GM21528 (cell line): ENCODE measurements around the gene KRT84.

Experiments
- ATAC-seq: cut with Tn5 transposase; IDR thresholded peaks from one replicate; pipeline ENCODE4 v1.9.1; 2021; ENCODE audit warnings: mild to moderate bottlenecking, moderate library complexity; ENCODE audit not compliant: unreplicated experiment, low FRiP score

The KRT84 gene, protein sequence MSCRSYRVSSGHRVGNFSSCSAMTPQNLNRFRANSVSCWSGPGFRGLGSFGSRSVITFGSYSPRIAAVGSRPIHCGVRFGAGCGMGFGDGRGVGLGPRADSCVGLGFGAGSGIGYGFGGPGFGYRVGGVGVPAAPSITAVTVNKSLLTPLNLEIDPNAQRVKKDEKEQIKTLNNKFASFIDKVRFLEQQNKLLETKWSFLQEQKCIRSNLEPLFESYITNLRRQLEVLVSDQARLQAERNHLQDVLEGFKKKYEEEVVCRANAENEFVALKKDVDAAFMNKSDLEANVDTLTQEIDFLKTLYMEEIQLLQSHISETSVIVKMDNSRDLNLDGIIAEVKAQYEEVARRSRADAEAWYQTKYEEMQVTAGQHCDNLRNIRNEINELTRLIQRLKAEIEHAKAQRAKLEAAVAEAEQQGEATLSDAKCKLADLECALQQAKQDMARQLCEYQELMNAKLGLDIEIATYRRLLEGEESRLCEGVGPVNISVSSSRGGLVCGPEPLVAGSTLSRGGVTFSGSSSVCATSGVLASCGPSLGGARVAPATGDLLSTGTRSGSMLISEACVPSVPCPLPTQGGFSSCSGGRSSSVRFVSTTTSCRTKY

DNA sequence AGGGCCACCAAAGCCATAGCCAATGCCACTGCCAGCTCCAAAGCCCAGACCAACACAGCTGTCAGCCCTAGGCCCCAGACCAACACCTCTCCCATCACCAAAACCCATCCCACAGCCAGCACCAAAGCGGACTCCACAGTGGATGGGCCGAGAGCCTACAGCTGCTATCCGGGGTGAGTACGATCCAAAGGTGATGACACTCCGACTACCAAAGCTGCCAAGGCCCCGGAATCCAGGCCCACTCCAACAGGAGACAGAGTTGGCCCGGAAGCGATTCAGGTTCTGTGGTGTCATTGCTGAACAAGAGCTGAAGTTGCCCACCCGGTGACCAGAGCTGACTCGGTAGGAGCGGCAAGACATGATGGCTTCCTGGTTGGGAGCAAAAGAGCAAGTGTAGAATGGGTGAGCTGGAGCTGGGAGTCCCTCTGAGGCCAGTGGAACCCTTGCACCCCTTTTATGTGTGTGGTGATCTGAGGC lies at the start of gene KRT84:
Gene KRT84 (minus strand): TSS at position 427 of the 477 bp plus-strand sequence. CDS start 67 bp downstream, at position 360.
- no peak for ATAC-seq

DNA sequence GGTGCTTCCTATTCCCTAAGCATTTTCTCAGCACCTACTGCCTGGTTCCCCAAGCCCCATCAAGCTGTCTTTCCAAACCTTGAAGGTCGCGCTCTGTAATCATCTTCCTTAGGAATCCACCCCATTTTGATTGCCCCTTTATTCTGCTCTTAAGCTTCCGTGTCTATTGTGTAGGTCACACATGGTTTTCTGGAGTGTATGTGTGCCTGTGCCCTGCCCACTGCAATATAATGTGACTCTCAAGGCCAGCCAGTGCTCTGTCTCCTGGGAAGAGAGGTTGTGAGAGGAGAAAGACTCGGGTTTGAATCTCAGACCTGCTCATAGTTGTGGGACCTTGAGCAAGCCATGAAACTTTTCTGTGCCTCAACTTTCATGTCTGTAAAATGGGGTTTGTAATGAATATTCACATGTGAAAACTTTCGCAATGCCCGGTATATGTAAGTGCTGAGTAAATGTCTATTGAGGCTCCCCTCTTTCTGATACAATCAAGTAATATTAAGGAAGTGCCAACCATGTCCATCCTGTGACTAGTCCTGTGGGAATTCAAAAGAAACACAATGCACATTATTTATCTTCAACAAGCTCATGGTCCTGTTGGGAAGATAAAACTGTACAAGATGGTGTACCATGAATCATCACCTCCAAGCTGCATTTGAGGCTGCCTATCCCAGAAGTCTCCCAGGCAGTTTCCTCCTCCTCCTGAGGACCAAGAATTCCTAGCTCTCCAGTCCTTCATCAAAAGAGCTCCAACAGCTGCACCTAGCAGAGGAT lies 49.5 kb upstream of the KRT84 start:
- no peak for ATAC-seq

DNA sequence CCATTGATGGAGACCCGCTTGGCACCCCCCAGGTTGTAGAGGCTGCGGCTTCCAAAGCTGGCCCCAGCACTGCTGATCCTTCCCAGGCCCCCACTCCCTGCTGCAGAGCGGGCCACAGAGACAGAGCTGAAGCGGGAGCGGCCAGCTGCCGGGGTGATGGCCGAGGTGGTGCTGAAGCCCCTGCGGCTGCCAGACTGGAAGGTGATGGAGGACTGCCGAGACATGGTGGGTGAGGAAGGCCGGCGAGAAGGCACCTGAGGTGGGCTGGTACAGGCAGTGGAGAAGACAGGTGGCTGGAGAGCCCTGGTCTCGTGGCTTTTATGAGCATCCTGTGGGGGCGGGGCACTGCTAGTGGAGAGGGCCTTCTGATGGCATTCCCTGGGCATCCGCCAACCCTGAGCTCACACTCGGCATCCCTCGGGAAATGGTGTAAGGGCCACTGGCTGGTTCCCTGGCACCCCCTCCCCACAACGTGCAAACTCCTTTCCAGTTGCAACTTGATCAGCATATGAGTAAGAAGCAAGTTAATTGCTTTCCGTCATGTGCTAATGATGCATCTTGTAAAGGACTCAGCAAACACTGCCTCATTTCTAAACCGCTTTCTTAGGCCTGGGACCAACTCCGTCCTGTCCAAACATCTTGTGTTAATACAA lies 48.8 kb upstream of the KRT84 start, which contains the start of gene KRT75:
Gene KRT75 (minus strand): TSS at position 291 of the 653 bp plus-strand sequence. CDS start 67 bp downstream, at position 224.
- no peak for ATAC-seq

GRCh38 chr12:52433501-52434080 lies 48.1 kb upstream of the KRT84 start:
- no peak for ATAC-seq

- ATAC-seq, result no peak
Measured at GRCh38 chr12:52432559-52433207, 47.2 kb upstream of the KRT84 start.

DNA sequence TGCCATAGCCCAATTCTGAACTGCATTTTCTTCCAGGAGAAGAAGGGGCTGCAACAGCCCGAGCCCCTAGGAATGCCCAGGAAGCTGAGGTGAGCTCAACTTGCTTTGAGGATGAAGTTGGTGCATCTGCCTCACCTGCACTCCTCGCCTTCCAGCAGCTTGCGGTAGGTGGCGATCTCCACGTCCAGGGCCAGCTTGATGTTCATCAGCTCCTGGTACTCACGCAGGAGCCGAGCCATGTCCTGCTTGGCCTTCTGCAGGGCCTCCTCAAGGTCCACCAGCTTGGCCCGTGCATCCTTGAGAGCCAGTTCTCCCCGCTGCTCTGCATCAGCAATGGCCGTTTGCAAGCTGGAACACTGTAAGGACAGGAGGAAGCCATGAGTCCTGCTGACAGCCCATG lies 42.7 kb upstream of the KRT84 start:
- ATAC-seq, result no peak

DNA sequence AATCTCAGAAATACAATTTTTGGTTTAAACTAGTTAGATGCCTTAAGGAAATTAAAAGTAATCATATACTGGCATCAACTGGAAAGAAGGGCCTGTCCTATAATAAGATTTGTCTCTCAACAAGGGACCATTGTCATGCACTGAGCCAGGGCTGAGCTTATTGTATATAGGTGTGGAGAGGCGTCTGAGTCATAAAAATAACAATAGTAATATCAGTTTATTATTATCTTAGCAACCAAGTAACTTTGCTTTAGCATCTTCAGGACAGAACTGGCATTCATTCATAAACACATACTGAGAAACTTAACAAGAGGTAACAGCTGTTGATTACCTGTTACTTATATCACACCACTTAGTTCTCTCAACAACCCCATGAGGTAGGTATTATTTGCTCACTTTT lies 41.6 kb upstream of the KRT84 start:
- no peak for ATAC-seq

- ATAC-seq, result no peak
Measured at GRCh38 chr12:52426034-52426433, 40.6 kb upstream of the KRT84 start.

- no peak for ATAC-seq
Measured at GRCh38 chr12:52425466-52425865, 40.0 kb upstream of the KRT84 start.

DNA sequence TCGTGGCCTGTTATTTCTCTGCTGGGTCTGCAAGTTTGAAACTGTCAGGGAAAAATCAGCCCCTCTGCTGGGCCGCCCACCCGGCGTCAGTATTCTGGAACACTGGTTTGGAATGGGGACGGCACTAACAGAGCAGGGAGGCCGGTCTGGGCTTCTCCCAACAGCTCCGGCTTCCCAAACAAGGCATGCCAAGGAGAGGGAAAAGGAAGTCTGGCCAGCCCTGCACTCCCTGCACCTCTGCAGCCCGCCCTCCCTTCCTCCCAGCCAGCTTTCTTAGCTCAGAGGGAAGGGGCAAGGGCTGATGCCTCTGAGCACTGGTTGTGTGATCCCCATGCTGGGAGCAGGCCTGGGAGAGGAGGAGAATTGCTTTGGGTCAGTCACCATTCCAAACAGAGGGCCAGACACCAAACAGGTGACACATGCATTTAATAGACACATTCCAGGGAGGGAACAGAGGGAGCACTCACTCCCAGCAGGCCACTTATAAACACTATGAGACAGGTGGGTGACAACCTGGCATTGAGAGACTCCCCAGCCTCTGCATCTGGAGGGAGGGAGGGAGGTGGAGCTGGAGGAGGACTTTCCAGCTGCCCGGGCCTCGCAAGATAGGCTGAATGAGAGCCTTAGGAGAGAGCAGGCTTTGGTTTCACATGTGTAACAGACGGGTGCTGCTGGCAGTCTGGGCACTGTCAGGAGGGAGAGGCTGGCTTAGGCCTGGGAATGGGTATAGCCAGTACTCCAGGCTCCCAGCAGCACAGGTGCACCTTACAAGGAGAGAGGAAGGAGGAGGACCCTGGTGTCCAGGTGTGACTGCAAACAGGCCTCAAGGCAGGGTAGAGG lies 38.4 kb upstream of the KRT84 start:
- no peak for ATAC-seq

DNA sequence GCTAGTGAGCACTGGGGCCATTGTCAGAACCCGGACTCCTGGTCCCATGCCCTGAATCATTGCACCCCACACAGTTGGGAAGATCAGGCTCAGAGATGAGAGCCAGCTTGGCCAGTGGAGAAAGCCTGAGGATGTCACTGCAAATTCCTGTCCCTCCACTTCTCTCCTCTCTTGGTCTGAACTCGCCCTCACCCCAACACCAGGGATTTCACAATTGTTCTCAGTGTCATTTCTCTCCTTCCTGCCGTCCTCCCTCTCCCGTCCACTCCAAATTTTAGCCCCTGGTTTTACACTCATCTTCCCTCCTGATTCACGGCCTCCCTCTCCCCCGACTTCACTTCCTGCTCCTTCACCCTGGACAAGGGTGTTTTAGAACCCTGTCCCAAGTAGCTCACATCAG lies 37.6 kb upstream of the KRT84 start:
- no peak for ATAC-seq

DNA sequence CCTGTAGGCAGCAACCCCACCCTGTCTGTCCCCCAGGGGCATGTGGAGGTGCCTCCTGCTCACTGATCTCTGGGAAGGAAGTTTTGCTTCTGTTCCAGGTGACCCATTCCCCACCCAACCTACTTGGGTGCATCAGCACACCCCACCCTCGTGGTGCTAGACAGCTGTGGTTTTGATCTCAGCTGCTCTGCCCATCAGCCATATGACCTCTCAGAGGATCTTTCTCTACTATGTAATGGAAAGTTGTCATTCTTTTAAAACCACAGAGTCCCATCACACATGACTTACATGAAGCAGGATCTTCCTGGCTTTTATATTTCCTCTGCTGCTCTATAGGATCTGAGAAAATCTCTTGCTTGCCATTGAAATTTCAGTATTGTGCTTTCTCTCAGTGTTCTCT lies 34.2 kb upstream of the KRT84 start:
- no peak for ATAC-seq

DNA sequence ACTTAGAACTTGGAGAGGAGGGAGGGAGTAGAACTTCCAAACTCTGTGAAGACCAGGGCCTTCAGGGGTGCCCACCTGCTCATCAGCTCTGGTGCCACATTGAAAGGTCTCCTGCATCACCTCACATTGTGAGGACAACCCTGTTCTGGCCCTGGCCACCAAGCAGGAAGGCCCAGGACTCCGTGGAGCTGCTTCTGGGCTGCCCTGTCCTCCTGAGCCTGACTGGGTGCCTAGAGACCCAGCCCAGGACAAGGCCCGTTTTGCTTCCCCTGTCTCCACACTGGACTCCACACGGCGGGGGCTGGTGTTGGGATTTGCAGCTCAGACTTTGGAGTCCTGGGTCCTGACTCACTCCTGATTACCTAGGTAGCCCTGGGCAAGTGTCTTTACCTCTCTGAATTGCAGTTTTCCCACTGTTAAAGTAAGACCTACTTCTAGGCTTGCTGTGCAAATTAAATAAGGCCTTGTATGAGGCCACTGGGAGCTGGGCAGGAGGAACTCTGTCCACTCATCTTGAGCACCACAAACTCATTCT lies 33.2 kb upstream of the KRT84 start:
- no peak for ATAC-seq

- no peak for ATAC-seq
Measured at GRCh38 chr12:52417740-52418139, 32.3 kb upstream of the KRT84 start.

DNA sequence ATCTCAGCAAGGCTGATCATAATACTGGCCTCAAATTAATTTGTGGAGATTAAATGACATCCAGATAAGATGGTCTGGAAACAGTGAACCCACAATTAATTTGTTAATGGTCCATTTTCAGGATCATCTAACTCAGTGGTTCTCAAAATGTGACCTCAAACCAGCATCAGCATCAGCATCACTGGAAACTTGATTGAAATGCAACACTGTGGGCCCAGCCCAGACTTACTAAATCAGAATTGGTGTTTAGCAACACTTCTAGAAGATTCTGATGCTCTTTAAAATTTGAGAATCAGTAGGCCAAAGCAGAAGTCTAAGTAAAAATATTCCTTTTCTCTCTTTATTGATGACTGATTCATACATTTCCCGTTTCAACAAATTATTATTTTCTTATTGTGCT lies 31.3 kb upstream of the KRT84 start:
- ATAC-seq, result no peak

- no peak for ATAC-seq
Measured at GRCh38 chr12:52415870-52416750, 30.7 kb upstream of the KRT84 start.

DNA sequence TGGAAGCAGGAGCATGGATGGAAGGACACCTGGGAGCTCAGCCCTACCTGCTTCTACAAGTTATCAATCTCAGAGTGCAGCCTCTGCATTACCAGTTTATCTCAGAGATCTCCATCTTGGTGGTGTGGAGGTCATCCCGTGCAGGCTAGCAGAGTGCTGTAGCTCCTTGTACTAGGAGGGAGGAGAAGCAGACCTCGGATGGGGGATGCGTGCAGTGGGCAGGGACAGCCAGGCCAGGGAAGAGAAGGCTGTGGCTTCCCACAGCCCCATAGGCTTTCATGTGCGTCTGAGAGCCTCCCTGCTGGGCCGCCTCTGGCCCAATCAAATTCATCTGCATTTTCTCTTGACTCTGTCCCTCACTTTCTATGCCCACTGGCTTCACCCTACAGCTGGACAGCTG lies 29.5 kb upstream of the KRT84 start:
- ATAC-seq, result no peak
